Fibroblast of lung (primary cell): Measurements from ENCODE around the gene ARPP21.

Source experiments
- CTCF ChIP-seq, 2 donors: IDR thresholded peaks in 1 of 2; conservative IDR thresholded peaks in 1 of 2; 1 replicate in 1 of 2; 2 replicates in 1 of 2; pipeline ENCODE4 v1.5.1; 2011 to 2012; ENCODE audit warnings: low read length in 2 of 2, control low read depth in 1 of 2, inconsistent platforms in 1 of 2, low read depth in 1 of 2, mild to moderate bottlenecking in 1 of 2
- EZH2 ChIP-seq: IDR thresholded peaks from 2 replicates; pipeline ENCODE4 v1.5.1; 2012; ENCODE audit warnings: low read length, control low read depth, mild to moderate bottlenecking; ENCODE audit errors: missing control alignments

GRCh38 chr3:35601959-35602358 lies 37.4 kb upstream of the ARPP21 start:
- TF ChIP-seq CTCF (conservative IDR thresholded peaks at IDR 0.05 in 1 of 2, IDR thresholded peaks at IDR 0.05 in 1 of 2; ENCODE audit: low read depth in 1 of 2, low read length in 2 of 2), result no peak
- TF ChIP-seq EZH2, result no peak
